HG03432 (cell line): ENCODE data around the gene TOM1.
"Not testable (repeated sequence)": the region's sequence is repeated elsewhere in the genome, so short reads cannot be mapped to it uniquely, and the experiment has no call there.

ENCODE experiments used
- ATAC-seq: cut with Tn5 transposase; IDR thresholded peaks from one replicate; pipeline ENCODE4 v1.9.1; 2021; ENCODE audit warnings: mild to moderate bottlenecking, moderate library complexity; ENCODE audit not compliant: unreplicated experiment

The TOM1 gene

GRCh38 chr22:35393116-35394010 lies 93.7 kb downstream of the TOM1 start:
- ATAC-seq, result no peak

GRCh38 chr22:35394011-35394312 lies 94.3 kb downstream of the TOM1 start:
- no peak for ATAC-seq

- ATAC-seq, result no peak
Measured at GRCh38 chr22:35394810-35395563, 95.3 kb downstream of the TOM1 start.

- not testable (repeated sequence) for ATAC-seq
Measured at GRCh38 chr22:35396622-35397021, 96.9 kb downstream of the TOM1 start.

- no peak for ATAC-seq
Measured at GRCh38 chr22:35397095-35397904, 97.6 kb downstream of the TOM1 start.
